ENCODE measurements around the gene KLF18.
"Not testable (repeated sequence)": the region's sequence is repeated elsewhere in the genome, so short reads cannot be mapped to it uniquely, and the experiment has no call there.

The KLF18 gene

GRCh38 chr1:44119525-44119924, 21.9 kb downstream of the KLF18 start:
- DNase-seq = no peak

- DNase-seq = no peak
Observed at GRCh38 chr1:44118682-44119081, 22.7 kb downstream of the KLF18 start, which contains the start of gene KLF17. TSS of gene KLF17 (plus strand) at chr1:44118821. CDS start at chr1:44118908, 87 bp downstream.

GRCh38 chr1:44117272-44117671, 24.2 kb downstream of the KLF18 start:
- DNase-seq = not testable (repeated sequence)

GRCh38 chr1:44114098-44114497, 27.3 kb downstream of the KLF18 start:
- no peak for DNase-seq

- no peak for DNase-seq
Observed at GRCh38 chr1:44113095-44113609, 28.3 kb downstream of the KLF18 start.

GRCh38 chr1:44112486-44112885, 28.9 kb downstream of the KLF18 start:
- no peak for DNase-seq

- no peak for DNase-seq
Observed at GRCh38 chr1:44111861-44112260, 29.6 kb downstream of the KLF18 start.

- DNase-seq = no peak
Observed at GRCh38 chr1:44110916-44111315, 30.5 kb downstream of the KLF18 start.

- no peak for DNase-seq
Observed at GRCh38 chr1:44108971-44109370, 32.5 kb downstream of the KLF18 start.

GRCh38 chr1:44108241-44108640, 33.2 kb downstream of the KLF18 start:
- no peak for DNase-seq

GRCh38 chr1:44105810-44106209, 35.6 kb downstream of the KLF18 start:
- no peak for DNase-seq

- no peak for DNase-seq
Observed at GRCh38 chr1:44103270-44104131, 37.9 kb downstream of the KLF18 start.

GRCh38 chr1:44101328-44101727, 40.1 kb downstream of the KLF18 start:
- DNase-seq = no peak

GRCh38 chr1:44100183-44100868, 41.1 kb downstream of the KLF18 start:
- DNase-seq = no peak

- no peak for DNase-seq
Observed at GRCh38 chr1:44094047-44094446, 47.4 kb downstream of the KLF18 start.

- no peak for DNase-seq
Observed at GRCh38 chr1:44090429-44091252, 50.8 kb downstream of the KLF18 start.

- DNase-seq = no peak
Observed at GRCh38 chr1:44089371-44090048, 51.9 kb downstream of the KLF18 start.
